Sigmoid colon (tissue), 7 donors: ENCODE results near the gene SPATA19. TPM values are rescaled to one million over a fixed set of nuclear protein-coding genes. Genes with fewer than 3 reads are reported as not detected.
A peak's percentile ranks its signal among the peaks of the same experiment; 100 is the strongest.

Experiments used
- DNase-seq: peaks from one replicate; pipeline ENCODE4 v3.0.0-alpha.2; 2019
- H3K27ac ChIP-seq, 4 donors: fragments of 200-600 bp; sonication (generic); one replicate each; pipeline ENCODE4 v1.5.1; 2016 to 2019; ENCODE audit warnings: mild to moderate bottlenecking in 1 of 4
- H3K27me3 ChIP-seq, 3 donors: fragments of 200-600 bp; sonication (generic); one replicate each; pipeline ENCODE4 v1.5.1; 2019; ENCODE audit warnings: mild to moderate bottlenecking in 1 of 3
- H3K36me3 ChIP-seq, 4 donors: fragments of 200-600 bp; sonication (generic); one replicate each; pipeline ENCODE4 v1.5.1; 2016 to 2019
- H3K4me1 ChIP-seq, 4 donors: fragments of 200-600 bp; sonication (generic); one replicate each; pipeline ENCODE4 v1.5.1; 2017 to 2019
- H3K4me3 ChIP-seq, 4 donors: fragments of 200-600 bp; sonication (generic); one replicate each; pipeline ENCODE4 v1.5.1; 2017 to 2019; ENCODE audit warnings: mild to moderate bottlenecking in 2 of 4, moderate library complexity in 1 of 4
- H3K9me3 ChIP-seq, 4 donors: fragments of 200-600 bp in 3 of 4; sonication (generic) in 3 of 4; one replicate each; pipeline versions ENCODE4 v1.5.1 to v1.6.1; 2013 to 2019
- EP300 ChIP-seq, 4 donors: sonication (generic); formaldehyde crosslinking; IDR thresholded peaks; one replicate each; pipeline ENCODE4 v1.6.1; 2017; ENCODE audit warnings: antibody characterized with exemption in 4 of 4
- POLR2A ChIP-seq, 2 donors: fragments of 450-650 bp; IDR thresholded peaks; one replicate each; pipeline ENCODE4 v1.6.1; 2016; ENCODE audit warnings: antibody characterized with exemption in 2 of 2, mild to moderate bottlenecking in 2 of 2, moderate library complexity in 2 of 2
- POLR2AphosphoS5 ChIP-seq, 4 donors: sonication (generic); formaldehyde crosslinking; IDR thresholded peaks; one replicate each; pipeline ENCODE4 v1.6.1; 2017; ENCODE audit warnings: antibody characterized with exemption in 4 of 4
- WGBS, 2 donors: extraction: QIAGEN DNeasy Blood & Tissue Kit; methylation state at CpG; one replicate each; pipeline ENCODE4 v1.1.7; 2013; 5-methylcytosine and 5-hydroxymethylcytosine counted together
- intact Hi-C: fragments of 100-400 bp; cut with DNase I; formaldehyde crosslinking; loops from one replicate; pipeline ENCODE4 v1.15.1; 2023
- polyA plus RNA-seq, 3 donors: library from polyadenylated mRNA; stranded (reverse); fragments of 200-250 nt; gene quantifications; one replicate each; pipeline ENCODE4 v1.2.3, GENCODE V29; 2013
- total RNA-seq, 4 donors: library from RNA; depleted of rRNA; stranded (reverse); fragments of >200 nt; gene quantifications; one replicate each; pipeline ENCODE4 v1.1.0, GENCODE V29; 2016
- TF ChIP-seq, protein P1 (sequence below), 4 experiments: fragments of 450-650 bp in 3 of 4; fragments of 200-600 bp in 1 of 4; IDR thresholded peaks; one replicate each; pipeline ENCODE4 v1.5.1; 2016 to 2019; ENCODE audit warnings: antibody characterized with exemption in 4 of 4, mild to moderate bottlenecking in 3 of 4, moderate library complexity in 2 of 4
- donor health status: healthy with polysubstance abuse.
- donor health status: Bipolar disorder and iron deficiency.
- donor health status: healthy.

The SPATA19 gene, protein sequence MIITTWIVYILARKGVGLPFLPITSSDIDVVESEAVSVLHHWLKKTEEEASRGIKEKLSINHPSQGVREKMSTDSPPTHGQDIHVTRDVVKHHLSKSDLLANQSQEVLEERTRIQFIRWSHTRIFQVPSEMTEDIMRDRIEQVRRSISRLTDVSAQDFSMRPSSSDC
- total RNA-seq = not detected
- not detected for polyA plus RNA-seq

DNA sequence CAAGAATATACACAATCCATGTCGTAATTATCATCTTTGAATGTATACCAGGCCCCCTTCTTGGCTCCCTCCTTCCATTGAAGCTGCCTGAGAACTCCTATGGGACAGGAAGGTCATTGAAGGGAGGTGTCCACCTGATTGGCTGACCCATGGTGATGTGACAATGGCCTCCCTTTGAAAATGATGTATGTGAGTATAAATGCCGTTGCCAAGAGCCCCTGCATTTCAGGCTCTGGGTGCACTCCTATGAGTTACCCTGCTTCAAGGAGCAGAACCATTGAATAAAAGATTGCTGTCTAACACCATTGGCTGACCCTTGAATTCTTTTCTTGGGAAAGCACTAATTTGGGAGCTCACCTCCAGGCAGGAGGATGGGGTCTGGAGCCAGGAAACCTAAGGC is at the start of gene SPATA19:
Gene SPATA19, minus strand, starts transcription at position 101 of the 400 bp plus-strand sequence. Its CDS starts 67 bp downstream, at position 34.
- peaks cover 0 to 1% (median 0%) of the 10 kb centered on the region in 4 donors for H3K9me3 ChIP-seq
- no peak within 1 kb of the TSS for H3K27ac ChIP-seq
- H3K4me3 ChIP-seq = no peak within 1 kb of the TSS
- intact Hi-C loops = no loop called here
- DNase-seq = no peak
- no peak for TF ChIP-seq POLR2A (IDR thresholded peaks at IDR 0.05)
- no peak for TF ChIP-seq POLR2AphosphoS5 (IDR thresholded peaks at IDR 0.05)
- no peak for TF ChIP-seq EP300 (IDR thresholded peaks at IDR 0.05)
- TF ChIP-seq, protein P1, sequence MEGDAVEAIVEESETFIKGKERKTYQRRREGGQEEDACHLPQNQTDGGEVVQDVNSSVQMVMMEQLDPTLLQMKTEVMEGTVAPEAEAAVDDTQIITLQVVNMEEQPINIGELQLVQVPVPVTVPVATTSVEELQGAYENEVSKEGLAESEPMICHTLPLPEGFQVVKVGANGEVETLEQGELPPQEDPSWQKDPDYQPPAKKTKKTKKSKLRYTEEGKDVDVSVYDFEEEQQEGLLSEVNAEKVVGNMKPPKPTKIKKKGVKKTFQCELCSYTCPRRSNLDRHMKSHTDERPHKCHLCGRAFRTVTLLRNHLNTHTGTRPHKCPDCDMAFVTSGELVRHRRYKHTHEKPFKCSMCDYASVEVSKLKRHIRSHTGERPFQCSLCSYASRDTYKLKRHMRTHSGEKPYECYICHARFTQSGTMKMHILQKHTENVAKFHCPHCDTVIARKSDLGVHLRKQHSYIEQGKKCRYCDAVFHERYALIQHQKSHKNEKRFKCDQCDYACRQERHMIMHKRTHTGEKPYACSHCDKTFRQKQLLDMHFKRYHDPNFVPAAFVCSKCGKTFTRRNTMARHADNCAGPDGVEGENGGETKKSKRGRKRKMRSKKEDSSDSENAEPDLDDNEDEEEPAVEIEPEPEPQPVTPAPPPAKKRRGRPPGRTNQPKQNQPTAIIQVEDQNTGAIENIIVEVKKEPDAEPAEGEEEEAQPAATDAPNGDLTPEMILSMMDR (IDR thresholded peaks at IDR 0.05) = no peak
- no peaks in the 10 kb centered on the region for H3K27me3 ChIP-seq
- 63 to 81% methylated on average over 2 of the region's 2 CpGs for WGBS, 2 donors
- H3K36me3 ChIP-seq = no peaks in the 10 kb centered on the region
- H3K4me1 ChIP-seq = no peaks in the 10 kb centered on the region

DNA sequence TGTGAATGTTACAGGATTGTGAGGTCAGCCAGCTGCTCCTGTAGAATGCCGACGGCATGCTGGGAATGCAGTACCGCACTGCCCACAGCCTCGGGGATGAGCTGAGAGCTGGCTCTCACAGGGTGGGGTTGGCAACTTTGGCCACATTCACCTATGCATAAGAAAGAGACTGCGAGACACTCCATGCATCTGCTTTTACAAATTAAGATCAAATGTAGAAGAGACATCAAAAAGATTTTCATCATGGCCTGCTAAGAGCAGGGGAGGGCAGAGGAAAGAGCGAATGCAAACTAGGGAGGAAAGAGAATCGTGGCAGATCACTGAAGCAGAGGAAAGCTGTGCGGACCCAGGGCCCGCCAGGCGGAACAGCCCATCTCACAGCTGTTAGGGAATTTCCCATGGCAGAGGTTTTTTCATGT is 49.8 kb upstream of the SPATA19 start:
- no peak overlapping the region for H3K4me3 ChIP-seq
- 46 to 76% methylated on average over 10 of the region's 10 CpGs for WGBS, 2 donors
- intact Hi-C loops = no loop called here
- peak overlapping the region in 1 of 4 donors; percentile 63 for H3K27ac ChIP-seq
- H3K36me3 ChIP-seq = peaks cover 0 to 19% (median 3%) of the 10 kb centered on the region in 4 donors
- TF ChIP-seq, protein P1 (IDR thresholded peaks at IDR 0.05) = no peak
- TF ChIP-seq EP300 (IDR thresholded peaks at IDR 0.05) (no peak), POLR2A (IDR thresholded peaks at IDR 0.05) (no peak), POLR2AphosphoS5 (IDR thresholded peaks at IDR 0.05) (no peak)
- peaks cover 0 to 10% (median 9%) of the 10 kb centered on the region in 4 donors for H3K4me1 ChIP-seq
- no peaks in the 10 kb centered on the region for H3K27me3 ChIP-seq
- no peaks in the 10 kb centered on the region for H3K9me3 ChIP-seq
- DNase-seq = peak; percentile 54

DNA sequence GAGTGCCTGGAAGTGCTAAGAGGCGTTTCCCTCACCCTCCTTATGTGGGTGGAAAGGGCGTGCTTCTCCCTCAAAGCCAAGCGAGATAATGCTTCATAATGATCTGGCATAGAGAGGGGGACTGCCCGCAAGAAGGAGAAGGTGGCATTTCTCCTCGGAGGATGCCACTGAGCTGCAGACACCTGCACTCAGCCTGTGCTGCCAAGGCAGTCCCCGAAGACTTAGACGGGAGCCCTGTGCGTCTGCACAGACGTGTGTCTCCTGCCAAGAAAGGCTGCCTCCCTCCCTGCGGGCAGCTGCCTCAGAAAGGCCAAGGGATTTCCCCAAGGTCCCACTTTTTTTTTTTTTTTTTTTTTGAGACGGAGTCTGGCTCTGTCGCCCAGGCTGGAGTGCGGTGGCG is 48.1 kb upstream of the SPATA19 start:
- H3K36me3 ChIP-seq = peaks cover 0 to 5% (median 2%) of the 10 kb centered on the region in 4 donors
- H3K4me3 ChIP-seq = no peak overlapping the region
- no peak for TF ChIP-seq POLR2A (IDR thresholded peaks at IDR 0.05)
- TF ChIP-seq, protein P1 (IDR thresholded peaks at IDR 0.05) = no peak
- no peak for TF ChIP-seq POLR2AphosphoS5 (IDR thresholded peaks at IDR 0.05)
- TF ChIP-seq EP300 (IDR thresholded peaks at IDR 0.05) = no peak
- H3K27me3 ChIP-seq = no peaks in the 10 kb centered on the region
- no peaks in the 10 kb centered on the region for H3K9me3 ChIP-seq
- no peak overlapping the region for H3K27ac ChIP-seq
- peak; percentile 33 for DNase-seq
- 63 to 78% methylated on average over 14 of the region's 14 CpGs for WGBS, 2 donors
- intact Hi-C loops = no loop called here
- H3K4me1 ChIP-seq = peaks cover 0 to 10% (median 9%) of the 10 kb centered on the region in 4 donors

DNA sequence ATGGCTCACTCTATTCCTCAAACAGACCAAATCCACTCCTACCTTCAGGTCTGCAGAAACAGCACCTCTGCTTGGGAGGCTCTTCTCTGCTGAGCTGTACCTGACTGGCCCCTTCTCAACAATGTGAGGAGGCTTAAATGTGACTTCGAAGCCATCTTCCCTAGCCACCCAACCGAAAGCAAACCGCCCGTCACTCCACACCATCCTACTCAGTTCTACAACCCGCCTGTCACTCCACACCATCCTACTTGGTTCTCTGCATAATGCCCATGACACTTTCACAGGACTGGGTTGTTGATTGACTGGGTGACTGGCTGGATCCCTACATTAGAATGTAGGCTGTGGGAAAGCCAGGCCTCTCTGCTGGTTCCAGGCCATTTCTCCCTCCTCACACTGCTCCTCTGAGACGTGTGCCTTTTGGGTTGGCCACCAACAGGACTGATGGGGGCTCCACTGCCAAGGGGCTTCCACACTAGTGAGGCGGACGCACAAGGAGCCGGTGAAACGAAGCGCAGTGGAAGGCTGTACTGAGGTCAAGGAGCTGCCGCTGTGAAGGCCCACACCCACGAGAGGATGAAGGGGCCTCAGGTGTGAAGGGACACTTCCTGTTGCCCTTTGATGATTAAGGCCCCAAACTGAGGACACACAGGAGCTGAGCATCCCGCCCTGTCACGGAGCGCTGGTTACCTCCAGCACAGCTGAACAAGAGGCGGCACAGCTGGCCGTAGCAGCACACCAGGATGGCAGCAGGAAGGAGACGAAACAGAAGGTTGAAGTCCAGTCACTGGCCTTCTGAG is 47.5 kb upstream of the SPATA19 start:
- intact Hi-C loops = no loop called here
- TF ChIP-seq EP300 (IDR thresholded peaks at IDR 0.05) = no peak
- TF ChIP-seq, protein P1 (IDR thresholded peaks at IDR 0.05) = no peak
- H3K36me3 ChIP-seq = peaks cover 0 to 5% (median 2%) of the 10 kb centered on the region in 4 donors
- no peak overlapping the region for H3K27ac ChIP-seq
- no peak overlapping the region for H3K4me3 ChIP-seq
- no peaks in the 10 kb centered on the region for H3K27me3 ChIP-seq
- peak; percentile 42 for DNase-seq
- no peaks in the 10 kb centered on the region for H3K9me3 ChIP-seq
- 80 to 84% methylated on average over 19 of the region's 19 CpGs for WGBS, 2 donors
- H3K4me1 ChIP-seq = peaks cover 0 to 10% (median 9%) of the 10 kb centered on the region in 4 donors
